ENCODE data around the gene CRISPLD2.

DNA sequence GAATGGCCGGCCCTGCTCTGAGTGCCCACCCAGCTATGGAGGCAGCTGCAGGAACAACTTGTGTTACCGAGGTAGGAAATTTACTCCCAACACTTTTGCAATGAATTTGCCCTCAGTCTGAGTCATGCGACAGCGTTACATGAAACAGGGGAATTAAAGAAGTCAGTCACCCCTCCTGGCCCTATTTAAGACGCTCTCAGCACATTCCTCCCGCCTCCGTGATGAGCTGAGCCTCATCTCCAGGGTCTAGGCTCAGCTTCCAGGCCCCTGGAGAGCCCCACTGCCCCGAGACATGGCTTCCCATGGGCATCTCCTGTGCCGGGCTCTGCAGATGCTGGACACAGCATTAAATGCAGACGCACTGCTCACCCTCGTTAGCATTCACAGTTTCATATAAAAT is 35.0 kb downstream of the CRISPLD2 start:
- TF ChIP-seq GATA2 (IDR thresholded peaks at IDR 0.05; ENCODE audit: low read depth, low read length) (no peak), GATA3 (IDR thresholded peaks at IDR 0.05; ENCODE audit: low read depth, low read length) (no peak)
